Measurements from ENCODE around the gene CCDC157.

DNA sequence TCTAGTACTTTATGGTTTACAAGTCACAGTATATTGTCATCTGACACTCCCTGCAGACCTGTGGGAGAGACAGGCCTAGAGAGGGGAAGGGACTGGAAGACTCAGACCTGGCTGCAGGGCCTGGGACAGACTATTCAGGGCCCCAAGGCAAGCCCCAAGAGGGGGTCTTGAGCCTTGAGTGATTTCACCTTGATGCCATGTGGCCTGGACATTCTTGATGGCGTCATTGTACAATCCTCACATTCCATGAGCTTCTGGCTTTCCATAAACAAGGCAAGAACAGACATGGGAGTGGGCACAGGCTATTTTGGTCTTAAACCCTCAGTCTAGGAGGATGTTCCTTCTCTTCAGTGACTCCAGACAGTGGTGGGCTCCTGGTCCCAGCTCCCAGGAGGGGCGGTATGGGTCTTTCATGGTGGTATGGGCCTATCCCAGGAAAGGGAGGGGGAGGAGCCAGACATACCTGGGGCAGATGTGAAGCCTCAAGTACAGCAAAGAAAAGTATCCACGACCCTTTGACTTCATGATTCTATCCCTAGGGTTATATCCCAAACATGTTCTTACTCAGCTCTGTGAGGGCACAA is 28.2 kb upstream of the CCDC157 start:
- TF ChIP-seq, protein P1, sequence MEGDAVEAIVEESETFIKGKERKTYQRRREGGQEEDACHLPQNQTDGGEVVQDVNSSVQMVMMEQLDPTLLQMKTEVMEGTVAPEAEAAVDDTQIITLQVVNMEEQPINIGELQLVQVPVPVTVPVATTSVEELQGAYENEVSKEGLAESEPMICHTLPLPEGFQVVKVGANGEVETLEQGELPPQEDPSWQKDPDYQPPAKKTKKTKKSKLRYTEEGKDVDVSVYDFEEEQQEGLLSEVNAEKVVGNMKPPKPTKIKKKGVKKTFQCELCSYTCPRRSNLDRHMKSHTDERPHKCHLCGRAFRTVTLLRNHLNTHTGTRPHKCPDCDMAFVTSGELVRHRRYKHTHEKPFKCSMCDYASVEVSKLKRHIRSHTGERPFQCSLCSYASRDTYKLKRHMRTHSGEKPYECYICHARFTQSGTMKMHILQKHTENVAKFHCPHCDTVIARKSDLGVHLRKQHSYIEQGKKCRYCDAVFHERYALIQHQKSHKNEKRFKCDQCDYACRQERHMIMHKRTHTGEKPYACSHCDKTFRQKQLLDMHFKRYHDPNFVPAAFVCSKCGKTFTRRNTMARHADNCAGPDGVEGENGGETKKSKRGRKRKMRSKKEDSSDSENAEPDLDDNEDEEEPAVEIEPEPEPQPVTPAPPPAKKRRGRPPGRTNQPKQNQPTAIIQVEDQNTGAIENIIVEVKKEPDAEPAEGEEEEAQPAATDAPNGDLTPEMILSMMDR (IDR thresholded peaks at IDR 0.05; ENCODE audit: low read depth, low read length), result no peak
- TF ChIP-seq POLR2A (IDR thresholded peaks at IDR 0.05; ENCODE audit: extremely low read depth, insufficient read length), result no peak
